BLaER1 (cell line): ENCODE measurements around the gene NIFK.

ENCODE experiments used
- H3K27ac ChIP-seq: shearing (Covaris generic); formaldehyde crosslinking; 2 replicates; pipeline ENCODE4 v1.8.1; 2022
- H3K27me3 ChIP-seq: shearing (Covaris generic); formaldehyde crosslinking; 2 replicates; pipeline ENCODE4 v1.8.1; 2022
- H3K36me3 ChIP-seq: shearing (Covaris generic); formaldehyde crosslinking; 2 replicates; pipeline ENCODE4 v1.8.1; 2022
- H3K4me1 ChIP-seq: shearing (Covaris generic); formaldehyde crosslinking; 2 replicates; pipeline ENCODE4 v1.8.1; 2022
- H3K4me2 ChIP-seq: shearing (Covaris generic); formaldehyde crosslinking; 2 replicates; pipeline ENCODE4 v1.8.1; 2022
- H3K4me3 ChIP-seq: shearing (Covaris generic); formaldehyde crosslinking; 2 replicates; pipeline ENCODE4 v1.8.1; 2022
- H3K9ac ChIP-seq: shearing (Covaris generic); formaldehyde crosslinking; 2 replicates; pipeline ENCODE4 v1.8.1; 2022
- H3K9me3 ChIP-seq: shearing (Covaris generic); formaldehyde crosslinking; 2 replicates; pipeline ENCODE4 v1.8.1; 2022
- H4K20me1 ChIP-seq: shearing (Covaris generic); formaldehyde crosslinking; 2 replicates; pipeline ENCODE4 v1.8.1; 2022
- Cebpa-rat ChIP-seq: shearing (Covaris generic); IDR thresholded peaks from 2 replicates; pipeline ENCODE4 v1.8.1; 2022

NIFK gene

DNA sequence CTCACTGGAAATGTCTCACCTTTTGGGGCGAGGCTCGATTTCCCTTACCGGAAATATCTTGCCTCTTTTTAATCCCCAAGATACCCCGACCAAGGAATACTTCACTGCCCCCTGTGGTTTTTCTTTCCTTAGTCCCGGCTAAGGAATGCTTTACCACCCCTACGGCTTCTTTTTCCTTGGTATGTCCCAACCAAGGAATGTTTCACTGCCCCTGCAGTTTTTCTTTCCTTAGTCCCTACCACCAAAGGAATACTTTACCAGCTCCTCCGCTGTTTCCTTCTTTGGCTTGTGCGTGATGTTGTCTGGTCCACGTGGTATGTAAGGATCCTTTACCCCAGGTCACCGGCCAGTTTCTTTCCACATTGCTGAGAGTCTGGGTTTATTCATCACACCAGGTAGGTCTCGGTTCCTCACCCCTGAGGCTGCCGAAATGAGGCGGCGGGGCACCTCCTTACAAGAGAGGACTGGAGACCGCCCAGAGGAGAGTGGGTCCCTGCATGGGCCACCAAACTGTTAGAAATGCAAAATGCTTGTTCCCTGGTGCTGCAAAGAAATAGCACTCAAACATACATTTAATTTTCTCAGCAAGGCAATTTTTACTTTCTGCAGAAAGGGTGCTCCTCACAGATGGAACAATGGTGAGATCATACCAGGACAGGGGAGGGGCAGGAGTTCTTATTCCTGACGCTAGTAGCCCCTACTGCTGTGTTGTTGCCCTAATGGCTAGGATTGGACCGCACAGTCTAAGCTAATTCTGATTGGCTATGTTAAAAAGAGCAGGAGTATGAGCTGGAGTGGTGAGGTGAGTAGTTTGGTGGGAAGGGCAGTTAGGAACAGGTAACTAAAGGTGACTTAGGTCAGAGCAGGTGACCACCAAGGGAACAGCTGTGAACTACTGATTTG lies 54.0 kb downstream of the NIFK start:
- Histone ChIP-seq H3K27me3 (no peaks in the 10 kb centered on the region), H3K4me1 (no peaks in the 10 kb centered on the region), H3K36me3 (peaks cover 11% of the 10 kb centered on the region; the same call in 1 of the 2 replicates), H3K27ac (no peak overlapping the region), H3K9ac (no peak overlapping the region), H3K4me2 (no peak overlapping the region), H3K4me3 (peak overlapping the region; percentile 22; the same call in 1 of the 2 replicates), H3K9me3 (peaks cover 41% of the 10 kb centered on the region), H4K20me1 (no peaks in the 10 kb centered on the region)
- TF ChIP-seq Cebpa-rat, result no peak

DNA sequence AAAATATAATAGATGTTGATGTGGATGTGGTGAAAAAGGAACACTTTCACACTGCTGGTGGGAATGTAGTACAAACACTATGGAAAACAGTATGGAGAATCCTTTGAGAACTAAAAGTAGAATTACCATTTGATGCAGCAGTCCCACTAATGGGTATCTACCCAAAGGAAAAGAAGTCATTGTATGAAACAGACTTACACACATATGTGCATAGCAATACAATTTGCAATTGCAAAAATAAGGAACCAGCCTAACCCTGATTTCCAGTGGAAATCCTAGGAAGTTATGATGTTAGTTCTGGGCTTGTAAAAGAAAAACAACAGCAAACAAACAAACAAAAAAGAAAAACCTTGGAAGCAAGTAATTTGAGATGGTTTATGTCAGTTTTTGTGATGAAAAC lies 58.8 kb downstream of the NIFK start:
- no peak for TF ChIP-seq Cebpa-rat
- H4K20me1 ChIP-seq, result no peaks in the 10 kb centered on the region
- H3K36me3 ChIP-seq, result peaks cover 7% of the 10 kb centered on the region; the same call in 1 of the 2 replicates
- no peak overlapping the region for H3K4me3 ChIP-seq
- H3K4me1 ChIP-seq, result no peaks in the 10 kb centered on the region
- no peak overlapping the region for H3K27ac ChIP-seq
- H3K9ac ChIP-seq, result no peak overlapping the region
- H3K9me3 ChIP-seq, result peaks cover 68% of the 10 kb centered on the region
- no peaks in the 10 kb centered on the region for H3K27me3 ChIP-seq
- H3K4me2 ChIP-seq, result no peak overlapping the region
